Chondrocyte (in vitro differentiated cells): ENCODE measurements around the gene PGD. TPM values are rescaled to one million over a fixed set of nuclear protein-coding genes. Genes with fewer than 3 reads are reported as not detected.
"Not testable (repeated sequence)": the region's sequence is repeated elsewhere in the genome, so short reads cannot be mapped to it uniquely, and the experiment has no call there.

Experiments
- DNase-seq: peaks from one replicate; pipeline ENCODE4 v3.0.0; 2021; ENCODE audit warnings: mixed read lengths, low spot score
- H3K27ac Mint-ChIP-seq: one replicate; pipeline ENCODE4 v1.8.0; 2021; ENCODE audit warnings: mild to moderate bottlenecking, moderate library complexity, mixed read lengths; ENCODE audit not compliant: unreplicated experiment
- H3K27me3 Mint-ChIP-seq: 2 replicates; pipeline ENCODE4 v1.8.0; 2021; ENCODE audit warnings: low read depth, mixed read lengths
- H3K36me3 Mint-ChIP-seq: 2 replicates; pipeline ENCODE4 v1.8.0; 2021; ENCODE audit warnings: low read depth, mixed read lengths
- H3K4me1 Mint-ChIP-seq: 2 replicates; pipeline ENCODE4 v1.8.0; 2021; ENCODE audit warnings: low read depth, mild to moderate bottlenecking, mixed read lengths
- H3K4me3 Mint-ChIP-seq: one replicate; pipeline ENCODE4 v1.8.0; 2021; ENCODE audit warnings: mild to moderate bottlenecking, moderate library complexity, mixed read lengths; ENCODE audit not compliant: unreplicated experiment
- H3K9me3 Mint-ChIP-seq: 2 replicates; pipeline ENCODE4 v1.8.0; 2021; ENCODE audit warnings: low read depth, mixed read lengths
- CTCF ChIP-seq: fragments of 200-600 bp; sonication (generic); IDR thresholded peaks from 2 replicates; pipeline ENCODE4 v1.5.0; 2021; ENCODE audit warnings: antibody characterized with exemption, mild to moderate bottlenecking, moderate library complexity
- total RNA-seq: library from RNA; stranded (reverse); gene quantifications from 3 replicates; pipeline ENCODE4 v1.2.1, GENCODE V29; 2021

The PGD gene
- total RNA-seq, 1 donor from 2014 or later = 114 TPM

GRCh38 chr1:10424034-10424433 lies 25.2 kb downstream of the PGD start:
- Mint-ChIP-seq H3K36me3 (peaks cover 18% of the 10 kb centered on the region), H3K4me3 (no peak overlapping the region), H3K9me3 (no peaks in the 10 kb centered on the region), H3K27ac (no peak overlapping the region), H3K27me3 (no peaks in the 10 kb centered on the region), H3K4me1 (peaks cover 7% of the 10 kb centered on the region)
- TF ChIP-seq CTCF = no peak
- no peak for DNase-seq

GRCh38 chr1:10424651-10425050 lies 25.8 kb downstream of the PGD start:
- no peak for TF ChIP-seq CTCF
- H3K27me3 Mint-ChIP-seq = no peaks in the 10 kb centered on the region

GRCh38 chr1:10425826-10426534 lies 27.1 kb downstream of the PGD start:
- H3K27ac Mint-ChIP-seq, H3K9me3 Mint-ChIP-seq, DNase-seq, H3K27me3 Mint-ChIP-seq, H3K4me3 Mint-ChIP-seq, H3K36me3 Mint-ChIP-seq: not testable (repeated sequence)
- H3K4me1 Mint-ChIP-seq = peaks cover 16% of the 10 kb centered on the region

More at GRCh38 chr1:10424651-10425050, 25.8 kb downstream of the PGD start:
- DNase-seq = no peak
- Mint-ChIP-seq H3K9me3 (no peaks in the 10 kb centered on the region), H3K4me1 (peaks cover 8% of the 10 kb centered on the region), H3K36me3 (peaks cover 13% of the 10 kb centered on the region), H3K27ac (no peak overlapping the region), H3K4me3 (no peak overlapping the region)

GRCh38 chr1:10426535-10426848 lies 27.6 kb downstream of the PGD start:
- peaks cover 21% of the 10 kb centered on the region for H3K4me1 Mint-ChIP-seq
- not testable (repeated sequence) for H3K27me3 Mint-ChIP-seq, H3K27ac Mint-ChIP-seq, H3K4me3 Mint-ChIP-seq, H3K9me3 Mint-ChIP-seq, DNase-seq, H3K36me3 Mint-ChIP-seq

- DNase-seq = no peak
- no peaks in the 10 kb centered on the region for H3K9me3 Mint-ChIP-seq
- no peak for TF ChIP-seq CTCF
- H3K4me3 Mint-ChIP-seq = no peak overlapping the region
- H3K36me3 Mint-ChIP-seq = no peaks in the 10 kb centered on the region
- H3K27me3 Mint-ChIP-seq = no peaks in the 10 kb centered on the region
- H3K4me1 Mint-ChIP-seq = peaks cover 18% of the 10 kb centered on the region
- H3K27ac Mint-ChIP-seq = no peak overlapping the region
Observed at GRCh38 chr1:10428984-10429383, 30.1 kb downstream of the PGD start.

- TF ChIP-seq CTCF = no peak
- peak overlapping the region; percentile 88 for H3K4me3 Mint-ChIP-seq
- no peaks in the 10 kb centered on the region for H3K36me3 Mint-ChIP-seq
- no peak for DNase-seq
- H3K9me3 Mint-ChIP-seq = no peaks in the 10 kb centered on the region
- no peak overlapping the region for H3K27ac Mint-ChIP-seq
- H3K4me1 Mint-ChIP-seq = peaks cover 17% of the 10 kb centered on the region
- no peaks in the 10 kb centered on the region for H3K27me3 Mint-ChIP-seq
Observed at GRCh38 chr1:10429868-10430215, 31.0 kb downstream of the PGD start.
